Upper lobe of left lung (tissue), 6 donors: ENCODE results near the gene LRRK1. TPM values are rescaled to one million over a fixed set of nuclear protein-coding genes. Genes with fewer than 3 reads are reported as not detected.

Source experiments
- ATAC-seq, 2 donors: fragments of 200-7000 bp; cut with Tn5 transposase; one replicate each; pipeline ENCODE4 v1.9.1; 2022; ENCODE audit warnings: mild to moderate bottlenecking in 2 of 2, moderate library complexity in 2 of 2; ENCODE audit not compliant: low FRiP score in 2 of 2
- DNase-seq, 2 donors: peaks; one replicate each; pipeline ENCODE4 v3.0.0-alpha.2; 2019 to 2020
- H3K27ac ChIP-seq, 4 donors: fragments of 200-600 bp; sonication (generic); one replicate each; pipeline ENCODE4 v1.5.1; 2016 to 2019
- H3K27me3 ChIP-seq, 4 donors: fragments of 200-600 bp; sonication (generic); one replicate each; pipeline ENCODE4 v1.5.1; 2017 to 2019
- H3K36me3 ChIP-seq, 4 donors: fragments of 200-600 bp; sonication (generic); one replicate each; pipeline ENCODE4 v1.5.1; 2016 to 2019
- H3K4me1 ChIP-seq, 4 donors: fragments of 200-600 bp; sonication (generic); one replicate each; pipeline ENCODE4 v1.5.1; 2018 to 2019
- H3K4me3 ChIP-seq, 4 donors: fragments of 200-600 bp; sonication (generic); one replicate each; pipeline ENCODE4 v1.5.1; 2017 to 2019; ENCODE audit warnings: mild to moderate bottlenecking in 2 of 4, moderate library complexity in 1 of 4
- H3K9me3 ChIP-seq, 4 donors: fragments of 200-600 bp; sonication (generic); one replicate each; pipeline ENCODE4 v1.5.1; 2018 to 2019
- CTCF ChIP-seq, 6 experiments: fragments of 450-650 bp in 4 of 6; fragments of 200-600 bp in 2 of 6; sonication (generic) in 2 of 6; IDR thresholded peaks; one replicate each; pipeline ENCODE4 v1.5.1; 2016 to 2019; ENCODE audit warnings: antibody characterized with exemption in 6 of 6
- EP300 ChIP-seq, 4 donors: sonication (generic); formaldehyde crosslinking; IDR thresholded peaks; one replicate each; pipeline ENCODE4 v1.5.1; 2017; ENCODE audit warnings: antibody characterized with exemption in 4 of 4, control low read depth in 2 of 4
- POLR2A ChIP-seq, 4 donors: fragments of 450-650 bp; IDR thresholded peaks; one replicate each; pipeline ENCODE4 v1.5.1; 2016 to 2017; ENCODE audit warnings: antibody characterized with exemption in 4 of 4, mild to moderate bottlenecking in 2 of 4
- POLR2AphosphoS5 ChIP-seq, 2 donors: sonication (generic); formaldehyde crosslinking; IDR thresholded peaks; one replicate each; pipeline ENCODE4 v1.5.1; 2017; ENCODE audit warnings: antibody characterized with exemption in 2 of 2
- WGBS, 2 donors: methylation state at CpG; one replicate each; pipeline ENCODE4 v1.1.5; 2017 to 2018; 5-methylcytosine and 5-hydroxymethylcytosine counted together
- total RNA-seq, 6 donors: library from RNA; depleted of rRNA in 4 of 6; stranded (reverse); fragments of >200 nt in 4 of 6; gene quantifications; one replicate each; pipeline versions ENCODE4 v1.1.0 to v1.2.1, GENCODE V29; 2016 to 2021
- donor health status: DM: no; HTN: no; CAD: no; lungs with moderate emphysema.
- donor health status: DM: no; HTN: yes; CAD: no; lungs with severe emphysema.

LRRK1 gene
- total RNA-seq, 6 donors from 2014 or later = 15.0 to 47.1 (median 31.2) TPM

GRCh38 chr15:101085311-101085700, 166.1 kb downstream of the LRRK1 start:
- TF ChIP-seq POLR2A (IDR thresholded peaks at IDR 0.05) (no peak), CTCF (IDR thresholded peaks at IDR 0.05) (no peak), EP300 (IDR thresholded peaks at IDR 0.05) (no peak), POLR2AphosphoS5 (IDR thresholded peaks at IDR 0.05) (no peak)

GRCh38 chr15:101086394-101087171, 167.4 kb downstream of the LRRK1 start:
- no peak for ATAC-seq
- Histone ChIP-seq H3K4me3 (no peak overlapping the region), H3K36me3 (no peaks in the 10 kb centered on the region), H3K27ac (no peak overlapping the region), H3K4me1 (peaks cover 13 to 21% (median 19%) of the 10 kb centered on the region in 4 donors), H3K9me3 (no peaks in the 10 kb centered on the region), H3K27me3 (no peaks in the 10 kb centered on the region)
- no peak for TF ChIP-seq CTCF (IDR thresholded peaks at IDR 0.05)
- no peak for TF ChIP-seq EP300 (IDR thresholded peaks at IDR 0.05)
- no peak for TF ChIP-seq POLR2AphosphoS5 (IDR thresholded peaks at IDR 0.05)
- TF ChIP-seq POLR2A (IDR thresholded peaks at IDR 0.05) = no peak
- WGBS, 2 donors = 89 to 92% methylated on average over 40 to 44 of the region's 48 CpGs
- peak in 1 of 2 donors; percentile 84 for DNase-seq

More at GRCh38 chr15:101085311-101085700, 166.1 kb downstream of the LRRK1 start:
- WGBS, 2 donors = 92 to 98% methylated on average over 8 to 10 of the region's 10 CpGs
- H3K36me3 ChIP-seq = no peaks in the 10 kb centered on the region
- H3K4me1 ChIP-seq = peaks cover 7 to 15% (median 11%) of the 10 kb centered on the region in 4 donors
- DNase-seq (no peak), ATAC-seq (no peak)
- no peaks in the 10 kb centered on the region for H3K27me3 ChIP-seq
- no peaks in the 10 kb centered on the region for H3K9me3 ChIP-seq
- no peak overlapping the region for H3K4me3 ChIP-seq
- no peak overlapping the region for H3K27ac ChIP-seq

GRCh38 chr15:101087172-101087769, 168.1 kb downstream of the LRRK1 start:
- peaks cover 20 to 27% (median 23%) of the 10 kb centered on the region in 4 donors for H3K4me1 ChIP-seq
- TF ChIP-seq CTCF (IDR thresholded peaks at IDR 0.05) (no peak), EP300 (IDR thresholded peaks at IDR 0.05) (no peak), POLR2AphosphoS5 (IDR thresholded peaks at IDR 0.05) (no peak), POLR2A (IDR thresholded peaks at IDR 0.05) (no peak)
- no peaks in the 10 kb centered on the region for H3K36me3 ChIP-seq
- ATAC-seq (no peak), DNase-seq (no peak)
- H3K27me3 ChIP-seq = no peaks in the 10 kb centered on the region
- WGBS, 2 donors = 74% methylated on average over 10 of the region's 10 CpGs
- H3K4me3 ChIP-seq = no peak overlapping the region
- no peak overlapping the region for H3K27ac ChIP-seq
- H3K9me3 ChIP-seq = no peaks in the 10 kb centered on the region

GRCh38 chr15:101088271-101088670, 169.1 kb downstream of the LRRK1 start:
- no peak for TF ChIP-seq EP300 (IDR thresholded peaks at IDR 0.05)
- no peak for TF ChIP-seq POLR2A (IDR thresholded peaks at IDR 0.05)
- no peak for TF ChIP-seq POLR2AphosphoS5 (IDR thresholded peaks at IDR 0.05)
- TF ChIP-seq CTCF (IDR thresholded peaks at IDR 0.05) = no peak
- H3K4me1 ChIP-seq = peaks cover 25 to 29% (median 27%) of the 10 kb centered on the region in 4 donors
- no peaks in the 10 kb centered on the region for H3K36me3 ChIP-seq
- H3K27ac ChIP-seq = no peak overlapping the region
- no peak for DNase-seq
- no peaks in the 10 kb centered on the region for H3K9me3 ChIP-seq
- H3K27me3 ChIP-seq = no peaks in the 10 kb centered on the region
- H3K4me3 ChIP-seq = no peak overlapping the region
- ATAC-seq = no peak
- WGBS, 2 donors = 57 to 76% methylated on average over 5 to 6 of the region's 6 CpGs
